Neural cell (in vitro differentiated cells): ENCODE results near the gene PPARGC1A.

Source experiments
- EP300 ChIP-seq: fragments of 450-650 bp; conservative IDR thresholded peaks from 2 replicates; pipeline ENCODE4 v1.6.1; 2014; ENCODE audit warnings: antibody characterized with exemption, mild to moderate bottlenecking, moderate library complexity; ENCODE audit not compliant: poor library complexity, severe bottlenecking
- EZH2 ChIP-seq: fragments of 200-600, 300-800 bp; shearing (Covaris generic), sonication (generic); IDR thresholded peaks from 2 replicates; pipeline ENCODE4 v1.6.1; 2014; ENCODE audit warnings: antibody characterized with exemption, low read length, borderline replicate concordance, mild to moderate bottlenecking; ENCODE audit not compliant: insufficient read depth, poor library complexity, severe bottlenecking
- MXI1 ChIP-seq: fragments of 450-650 bp; conservative IDR thresholded peaks from 2 replicates; pipeline ENCODE4 v1.6.1; 2014; ENCODE audit warnings: antibody characterized with exemption, mild to moderate bottlenecking; ENCODE audit not compliant: poor library complexity, severe bottlenecking
- POLR2AphosphoS5 ChIP-seq: IDR thresholded peaks from 2 replicates; pipeline ENCODE4 v1.6.1; 2012
- SMC3 ChIP-seq: fragments of 450-650 bp; conservative IDR thresholded peaks from 2 replicates; pipeline ENCODE4 v1.6.1; 2014; ENCODE audit warnings: antibody characterized with exemption, mild to moderate bottlenecking, moderate library complexity; ENCODE audit not compliant: poor library complexity
- TAF1 ChIP-seq: IDR thresholded peaks from 2 replicates; pipeline ENCODE4 v1.6.1; 2012; ENCODE audit warnings: low read depth
- TF ChIP-seq, protein P1 (sequence below): fragments of 450-650 bp; IDR thresholded peaks from 2 replicates; pipeline ENCODE4 v1.5.1; 2014; ENCODE audit warnings: antibody characterized with exemption, mild to moderate bottlenecking, moderate library complexity; ENCODE audit not compliant: poor library complexity, severe bottlenecking
- TF ChIP-seq, protein P2 (sequence below): IDR thresholded peaks from 2 replicates; pipeline ENCODE4 v1.6.1; 2012; ENCODE audit warnings: borderline replicate concordance

DNA sequence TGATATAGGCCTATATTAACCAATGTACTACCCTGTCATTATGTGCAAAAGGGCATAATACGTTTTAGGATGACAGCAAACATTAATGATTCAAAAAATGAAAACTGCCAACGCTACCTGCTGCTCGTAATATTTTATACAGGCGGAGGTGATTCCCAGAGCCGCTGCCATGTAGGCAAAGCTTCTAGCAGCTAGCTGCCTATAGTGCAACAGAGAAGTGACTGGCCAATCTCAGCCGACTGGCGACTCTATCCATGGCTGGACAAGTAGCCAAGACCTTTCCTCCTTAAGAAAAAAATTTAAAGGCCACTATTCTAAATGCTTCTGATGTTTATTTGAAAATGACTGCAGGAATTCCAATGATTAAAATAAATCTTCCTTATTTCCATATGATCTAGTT, 1.9 kb downstream of the PPARGC1A start:
- TF ChIP-seq, protein P1, sequence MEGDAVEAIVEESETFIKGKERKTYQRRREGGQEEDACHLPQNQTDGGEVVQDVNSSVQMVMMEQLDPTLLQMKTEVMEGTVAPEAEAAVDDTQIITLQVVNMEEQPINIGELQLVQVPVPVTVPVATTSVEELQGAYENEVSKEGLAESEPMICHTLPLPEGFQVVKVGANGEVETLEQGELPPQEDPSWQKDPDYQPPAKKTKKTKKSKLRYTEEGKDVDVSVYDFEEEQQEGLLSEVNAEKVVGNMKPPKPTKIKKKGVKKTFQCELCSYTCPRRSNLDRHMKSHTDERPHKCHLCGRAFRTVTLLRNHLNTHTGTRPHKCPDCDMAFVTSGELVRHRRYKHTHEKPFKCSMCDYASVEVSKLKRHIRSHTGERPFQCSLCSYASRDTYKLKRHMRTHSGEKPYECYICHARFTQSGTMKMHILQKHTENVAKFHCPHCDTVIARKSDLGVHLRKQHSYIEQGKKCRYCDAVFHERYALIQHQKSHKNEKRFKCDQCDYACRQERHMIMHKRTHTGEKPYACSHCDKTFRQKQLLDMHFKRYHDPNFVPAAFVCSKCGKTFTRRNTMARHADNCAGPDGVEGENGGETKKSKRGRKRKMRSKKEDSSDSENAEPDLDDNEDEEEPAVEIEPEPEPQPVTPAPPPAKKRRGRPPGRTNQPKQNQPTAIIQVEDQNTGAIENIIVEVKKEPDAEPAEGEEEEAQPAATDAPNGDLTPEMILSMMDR: no peak
- no peak for TF ChIP-seq POLR2AphosphoS5
- TF ChIP-seq EZH2: no peak
- no peak for TF ChIP-seq SMC3
- TF ChIP-seq, protein P2, sequence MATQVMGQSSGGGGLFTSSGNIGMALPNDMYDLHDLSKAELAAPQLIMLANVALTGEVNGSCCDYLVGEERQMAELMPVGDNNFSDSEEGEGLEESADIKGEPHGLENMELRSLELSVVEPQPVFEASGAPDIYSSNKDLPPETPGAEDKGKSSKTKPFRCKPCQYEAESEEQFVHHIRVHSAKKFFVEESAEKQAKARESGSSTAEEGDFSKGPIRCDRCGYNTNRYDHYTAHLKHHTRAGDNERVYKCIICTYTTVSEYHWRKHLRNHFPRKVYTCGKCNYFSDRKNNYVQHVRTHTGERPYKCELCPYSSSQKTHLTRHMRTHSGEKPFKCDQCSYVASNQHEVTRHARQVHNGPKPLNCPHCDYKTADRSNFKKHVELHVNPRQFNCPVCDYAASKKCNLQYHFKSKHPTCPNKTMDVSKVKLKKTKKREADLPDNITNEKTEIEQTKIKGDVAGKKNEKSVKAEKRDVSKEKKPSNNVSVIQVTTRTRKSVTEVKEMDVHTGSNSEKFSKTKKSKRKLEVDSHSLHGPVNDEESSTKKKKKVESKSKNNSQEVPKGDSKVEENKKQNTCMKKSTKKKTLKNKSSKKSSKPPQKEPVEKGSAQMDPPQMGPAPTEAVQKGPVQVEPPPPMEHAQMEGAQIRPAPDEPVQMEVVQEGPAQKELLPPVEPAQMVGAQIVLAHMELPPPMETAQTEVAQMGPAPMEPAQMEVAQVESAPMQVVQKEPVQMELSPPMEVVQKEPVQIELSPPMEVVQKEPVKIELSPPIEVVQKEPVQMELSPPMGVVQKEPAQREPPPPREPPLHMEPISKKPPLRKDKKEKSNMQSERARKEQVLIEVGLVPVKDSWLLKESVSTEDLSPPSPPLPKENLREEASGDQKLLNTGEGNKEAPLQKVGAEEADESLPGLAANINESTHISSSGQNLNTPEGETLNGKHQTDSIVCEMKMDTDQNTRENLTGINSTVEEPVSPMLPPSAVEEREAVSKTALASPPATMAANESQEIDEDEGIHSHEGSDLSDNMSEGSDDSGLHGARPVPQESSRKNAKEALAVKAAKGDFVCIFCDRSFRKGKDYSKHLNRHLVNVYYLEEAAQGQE: no peak
- TF ChIP-seq EP300: no peak
- TF ChIP-seq TAF1: no peak
- no peak for TF ChIP-seq MXI1
